ENCODE data around the gene NPLOC4. TPM values are rescaled to one million over a fixed set of nuclear protein-coding genes. Genes with fewer than 3 reads are reported as not detected.

Gene NPLOC4
- total and polyA plus RNA-seq, 2 of the 8 experiments (the other 6 are each of a cell fraction or from before 2014, with no cell fraction given) = 70.7 to 92.7 TPM

DNA sequence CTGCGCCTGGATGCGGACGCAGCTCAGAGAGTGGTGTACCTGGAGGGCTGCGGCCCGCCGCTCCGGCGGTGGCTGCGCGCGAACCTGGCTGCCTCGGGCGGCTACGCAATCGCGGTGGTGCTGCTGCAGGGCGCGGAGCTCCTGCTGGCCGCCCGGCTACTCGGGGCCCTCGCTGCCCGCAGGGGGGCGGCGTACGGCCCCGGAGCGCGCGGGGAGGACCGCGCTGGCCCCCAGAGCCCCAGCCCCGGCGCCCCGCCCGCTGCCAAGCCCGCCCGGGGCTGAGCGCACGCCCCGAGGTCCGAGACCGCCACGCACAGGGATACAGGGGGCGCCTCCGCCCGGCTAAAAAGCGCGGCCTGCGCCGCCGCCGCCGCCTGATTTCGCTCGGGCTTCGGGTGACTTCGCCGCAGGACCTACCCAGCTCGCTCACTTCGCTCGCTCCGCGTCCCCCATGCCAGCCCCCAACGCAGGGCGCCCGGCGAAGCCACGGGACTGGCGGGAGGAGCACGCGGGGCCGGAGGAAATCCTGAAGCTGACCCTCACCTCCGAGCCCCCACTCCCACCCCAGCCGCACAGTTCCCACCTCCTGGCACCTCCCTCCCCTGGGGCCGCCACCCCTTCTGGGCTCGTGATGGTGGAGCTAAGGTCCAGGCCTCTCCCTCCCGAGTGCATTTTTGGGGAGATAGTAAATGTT, 11.2 kb upstream of the NPLOC4 start (continued):
- no peak for TF ChIP-seq NRF1 (IDR thresholded peaks at IDR 0.05; ENCODE audit: low read depth, low read length)

All from H1 (cell line).